Kidney glomerular epithelial cell (primary cell): Measurements from ENCODE around the gene ZNF469.

Experiments
- DNase-seq: peaks from one replicate; lab custom pipeline; 2025; lab: John Stamatoyannopoulos, UW

Gene ZNF469

DNA sequence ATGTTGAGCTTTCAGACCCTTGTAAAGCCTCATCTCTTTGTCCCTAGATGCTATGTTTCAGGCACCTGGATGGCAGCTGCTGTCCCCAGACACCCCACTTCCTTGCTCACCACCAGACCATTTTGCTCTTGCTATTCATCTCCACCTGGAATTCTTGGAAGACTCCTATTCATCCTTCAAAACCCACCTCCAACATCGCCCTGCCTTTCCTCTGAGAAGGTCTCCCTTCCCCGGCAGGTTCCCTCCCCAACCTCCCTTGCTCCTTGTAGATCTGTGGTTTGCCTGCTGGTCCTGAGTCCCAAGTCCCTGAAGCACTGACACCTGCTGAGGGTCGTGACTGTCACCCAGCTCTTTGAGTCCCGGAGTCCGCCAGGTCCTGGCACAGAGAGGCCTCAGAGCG is 9.9 kb downstream of the ZNF469 start:
- no peak for DNase-seq

DNA sequence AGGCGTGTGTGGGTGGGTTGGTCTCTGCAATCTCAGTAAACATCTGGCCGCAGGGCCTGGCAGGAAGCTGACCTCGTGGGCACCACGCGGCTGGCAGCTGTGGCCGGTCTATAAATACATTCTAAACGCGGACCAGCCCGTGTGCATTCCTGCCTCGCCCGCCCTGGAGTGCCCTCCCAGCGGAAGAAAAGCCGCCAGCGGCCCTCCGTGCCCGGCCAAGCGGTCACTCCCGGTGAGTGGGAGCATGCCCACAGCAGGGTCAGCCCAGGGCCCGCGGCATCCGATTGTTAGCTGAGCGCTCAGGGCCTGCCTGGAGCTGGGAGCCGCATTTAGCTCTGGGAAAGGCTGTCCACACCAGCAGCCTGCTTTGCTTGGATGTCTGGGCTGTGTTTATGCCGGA is 10.3 kb downstream of the ZNF469 start:
- DNase-seq: no peak

DNA sequence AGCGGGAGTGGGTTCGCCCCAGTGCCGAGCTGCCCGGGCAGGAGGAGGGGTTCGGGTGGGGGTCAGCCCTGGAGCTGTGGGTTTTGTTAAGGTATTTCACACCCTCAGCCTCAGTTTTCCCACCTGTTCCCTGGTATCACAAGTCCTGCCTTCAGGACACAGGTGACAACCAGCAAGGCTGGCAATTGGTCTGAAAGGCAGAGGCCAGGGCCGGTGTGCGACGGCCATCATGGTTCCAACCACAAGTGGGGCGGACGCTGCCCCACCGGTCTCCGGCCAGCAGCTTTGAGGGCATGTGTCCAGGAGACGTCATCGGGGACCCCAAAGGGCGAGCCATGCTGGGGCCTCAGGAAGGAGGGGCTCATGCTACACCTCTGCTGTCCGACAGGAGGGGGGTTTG is 10.8 kb downstream of the ZNF469 start:
- no peak for DNase-seq

DNA sequence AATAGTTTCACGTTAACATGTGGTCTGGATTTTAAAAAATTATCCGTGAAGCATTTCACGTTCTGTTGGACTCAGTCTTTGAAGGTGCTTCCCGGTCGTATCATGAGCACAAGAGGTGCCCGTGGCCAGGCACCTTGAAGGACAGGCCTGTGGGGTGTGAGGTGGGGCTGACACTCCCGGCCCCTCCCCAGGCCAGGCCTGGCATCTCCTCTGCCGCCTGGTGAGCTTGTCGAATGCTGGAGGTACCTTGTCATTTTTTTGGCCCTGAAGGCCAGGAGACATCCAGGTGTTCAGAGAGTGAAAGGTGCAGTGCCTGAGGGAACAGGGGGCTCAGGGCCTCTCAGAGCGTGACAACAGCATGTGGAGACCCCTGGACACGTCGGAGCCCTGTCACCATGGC is 11.7 kb downstream of the ZNF469 start:
- DNase-seq: no peak

DNA sequence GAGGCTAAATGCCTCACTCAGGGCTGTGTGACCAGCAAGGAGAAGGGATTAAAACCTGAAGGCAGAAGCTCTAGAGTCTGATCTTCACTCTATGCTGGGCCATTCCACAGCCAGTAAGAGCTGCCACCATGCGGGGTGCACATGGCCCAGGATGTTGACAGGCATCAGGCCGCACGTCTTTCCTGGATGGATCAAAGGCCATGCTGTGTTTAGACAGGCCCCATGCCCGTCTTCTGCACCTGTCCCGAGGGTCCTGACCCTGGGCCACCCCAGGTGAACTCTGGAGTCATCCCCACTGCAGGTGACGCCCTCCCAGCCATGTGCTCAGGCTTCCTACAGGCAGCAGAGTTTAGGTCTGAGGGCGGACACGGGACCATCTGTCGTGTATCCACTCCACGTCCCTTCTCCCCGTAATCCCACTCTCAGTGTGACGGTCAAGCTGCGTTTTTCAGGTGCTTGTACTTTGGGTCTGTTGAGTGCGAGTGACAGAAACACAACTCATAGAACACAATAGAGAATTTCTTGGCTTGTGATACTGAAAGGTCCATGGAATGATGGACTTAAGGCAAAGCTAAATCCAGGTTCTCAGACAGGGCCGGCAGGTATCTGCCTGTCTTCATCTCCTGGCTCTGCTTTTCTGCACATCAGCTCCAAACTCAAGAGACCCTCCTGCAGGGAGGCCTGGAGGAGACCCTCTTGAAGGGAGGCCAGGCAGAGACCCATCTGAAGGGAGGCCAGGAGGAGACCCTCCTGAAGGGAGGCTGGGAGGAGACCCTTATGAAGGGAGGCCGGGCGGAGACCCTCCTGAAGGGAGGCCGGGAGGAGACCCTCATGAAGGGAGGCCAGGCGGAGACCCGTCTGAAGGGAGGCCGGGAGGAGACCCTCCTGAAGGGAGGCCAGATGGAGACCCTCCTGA is 13.2 kb downstream of the ZNF469 start:
- no peak for DNase-seq

DNA sequence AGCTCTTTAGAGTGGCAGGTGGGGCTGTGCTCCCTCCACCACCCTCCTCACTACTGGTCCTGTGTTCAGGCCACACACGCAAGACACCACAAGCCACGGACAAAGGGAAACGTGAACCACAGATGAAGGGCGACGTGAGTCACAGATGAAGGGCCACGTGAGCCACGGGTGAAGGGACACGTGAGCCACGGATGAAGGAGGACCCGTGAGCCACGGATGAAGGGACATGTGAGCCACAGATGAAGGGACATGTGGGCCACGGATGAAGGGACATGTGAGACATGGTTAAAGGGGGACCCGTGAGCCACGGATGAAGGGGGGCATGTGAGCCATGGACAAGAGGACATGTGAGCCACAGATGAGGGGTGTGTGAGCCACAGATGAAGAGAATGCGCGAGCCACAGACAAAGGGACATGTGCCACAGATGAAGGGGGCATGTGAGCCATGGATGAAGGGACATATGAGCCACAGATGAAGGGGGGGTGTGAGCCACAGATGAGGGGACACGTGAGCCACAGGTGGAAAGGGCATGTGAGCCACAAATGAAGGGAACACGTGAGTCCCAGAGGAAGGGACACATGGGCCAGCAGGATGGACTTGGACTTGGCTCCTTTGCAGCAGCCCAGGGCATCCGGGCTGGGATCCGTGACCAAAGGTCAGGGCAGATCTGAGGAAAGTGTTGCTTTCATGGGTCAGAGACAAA is 15.6 kb downstream of the ZNF469 start:
- DNase-seq: no peak

DNA sequence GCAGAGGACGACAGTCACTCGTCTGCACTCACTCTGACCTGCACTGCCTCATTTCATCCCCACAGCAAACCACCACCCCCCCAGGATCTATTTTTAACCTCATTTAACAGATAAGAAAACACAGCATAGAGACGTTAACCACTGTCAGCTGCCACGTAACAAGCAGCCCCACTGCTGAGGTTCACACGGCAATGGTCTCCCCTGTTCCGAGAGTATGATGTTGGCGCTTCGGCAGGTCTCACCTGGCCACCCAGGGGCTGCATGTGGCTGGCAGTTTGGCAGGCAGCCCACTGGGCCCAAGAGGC is 16.1 kb downstream of the ZNF469 start:
- no peak for DNase-seq

DNA sequence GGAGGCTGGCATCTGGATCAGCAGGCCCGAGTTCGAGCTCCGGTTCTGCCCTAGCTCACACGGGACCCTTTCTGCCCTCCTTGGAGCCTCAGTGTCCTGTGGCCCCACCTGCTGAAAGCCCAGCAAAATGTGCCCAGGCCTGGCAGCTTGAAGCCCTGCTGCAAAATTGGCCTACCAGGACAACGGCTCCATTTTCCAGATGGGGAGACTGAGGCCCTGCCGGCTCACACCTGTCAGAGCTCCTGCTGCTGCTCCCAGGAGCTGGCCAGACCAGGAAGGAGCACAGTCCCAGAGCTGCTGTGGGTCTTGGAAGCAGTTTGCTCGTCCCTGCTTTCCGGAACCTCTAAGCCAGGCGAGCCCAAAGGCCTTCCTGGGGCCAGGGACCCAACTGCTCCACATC is 17.4 kb downstream of the ZNF469 start:
- no peak for DNase-seq

DNA sequence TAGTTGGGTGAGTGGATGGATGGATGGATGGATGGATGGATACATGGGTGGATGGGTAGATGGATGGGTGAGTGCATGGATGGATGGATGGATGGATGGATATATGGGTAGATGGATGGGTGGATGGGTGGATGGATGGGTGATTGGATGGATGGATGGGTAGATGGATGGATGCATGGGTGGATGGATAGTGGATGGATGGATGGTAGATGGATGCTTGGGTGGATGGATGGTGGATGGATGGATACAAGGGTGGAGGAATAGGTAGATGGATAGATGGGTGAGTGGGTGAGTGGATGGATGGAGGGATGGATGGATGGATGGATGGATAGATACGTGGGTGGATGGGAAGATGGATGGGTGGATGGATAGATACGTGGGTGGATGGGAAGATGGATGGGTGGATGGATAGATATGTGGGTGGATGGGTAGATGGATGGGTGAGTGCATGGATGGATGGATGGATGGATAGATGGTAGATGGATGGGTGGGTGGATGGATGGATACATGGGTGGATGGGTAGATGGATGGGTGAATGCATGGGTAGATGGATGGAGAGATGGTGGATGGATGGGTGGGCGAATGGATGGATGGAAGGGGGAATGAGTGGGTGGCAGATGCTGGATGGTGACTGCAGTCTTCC is 19.0 kb downstream of the ZNF469 start:
- no peak for DNase-seq

DNA sequence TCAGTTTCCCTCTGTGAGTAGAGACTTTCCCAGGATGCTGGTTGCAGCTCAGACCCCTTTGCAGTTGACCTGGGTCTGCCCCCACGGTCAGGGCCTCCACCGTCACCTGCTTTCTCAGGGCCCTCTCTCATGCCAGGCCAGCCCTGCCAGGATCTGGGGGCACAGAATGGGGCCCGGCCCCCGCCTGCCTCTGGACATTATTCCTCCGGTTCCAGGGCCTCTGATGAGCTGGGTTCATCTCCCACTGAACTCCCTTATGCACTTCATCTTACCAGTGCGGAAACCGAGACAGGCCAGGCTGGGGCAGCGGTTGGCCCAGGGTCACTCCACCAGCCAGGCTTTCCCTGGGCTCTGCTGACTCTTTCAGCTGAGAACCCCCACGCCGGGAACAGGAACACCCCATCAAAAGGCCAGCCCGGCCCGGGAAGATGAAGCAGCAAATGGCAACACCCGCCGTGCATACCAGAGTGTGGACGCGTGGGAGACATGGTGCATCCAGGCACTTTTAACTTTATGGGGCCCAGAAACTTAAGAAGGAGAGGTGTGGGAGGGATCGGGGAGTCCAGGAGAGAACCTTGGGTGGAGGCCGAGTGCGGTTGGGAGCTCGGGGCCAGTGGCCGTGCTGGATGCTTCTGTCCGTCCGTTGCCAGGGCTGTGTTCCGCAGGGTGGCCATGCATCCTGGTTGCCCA is 19.9 kb downstream of the ZNF469 start:
- no peak for DNase-seq

DNA sequence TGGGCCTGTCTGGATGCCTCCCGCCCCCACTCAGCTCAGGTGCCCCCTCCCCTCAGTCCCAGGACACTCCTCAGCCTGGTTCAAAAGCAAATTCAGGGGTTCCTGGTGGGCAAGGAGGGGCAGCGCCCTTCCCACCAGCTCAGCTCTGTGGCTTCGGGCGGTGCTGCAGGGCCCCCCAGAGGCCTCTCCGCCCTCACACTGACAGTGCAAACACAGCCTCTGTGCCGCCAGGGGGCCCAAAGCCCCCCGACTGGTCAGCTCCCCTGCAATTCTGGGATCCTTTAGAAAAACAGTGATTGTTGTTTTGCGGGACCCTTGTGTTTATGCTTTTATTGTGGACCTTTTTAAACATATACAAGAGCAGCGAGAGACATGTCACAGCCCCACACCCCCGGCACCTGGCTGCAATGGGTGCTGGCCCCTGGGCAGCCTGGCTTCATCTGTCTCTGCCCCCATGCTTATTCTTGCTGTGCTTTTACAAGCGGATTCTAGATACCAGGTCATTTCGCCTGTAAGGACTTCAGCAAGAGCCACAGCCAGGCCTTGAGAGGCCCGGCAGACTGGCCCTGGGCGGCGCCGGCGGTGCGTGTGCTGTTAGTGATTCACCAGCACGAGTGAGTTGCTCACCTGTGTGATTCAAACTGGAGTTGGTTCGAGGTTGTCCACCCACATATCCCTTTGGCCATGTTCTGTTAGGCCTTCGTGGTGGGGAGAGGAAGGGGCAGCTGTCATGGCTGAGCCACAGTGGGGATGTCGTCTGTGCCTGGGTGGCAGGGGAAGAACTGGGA is 21.2 kb downstream of the ZNF469 start:
- peak; percentile 11 for DNase-seq

DNA sequence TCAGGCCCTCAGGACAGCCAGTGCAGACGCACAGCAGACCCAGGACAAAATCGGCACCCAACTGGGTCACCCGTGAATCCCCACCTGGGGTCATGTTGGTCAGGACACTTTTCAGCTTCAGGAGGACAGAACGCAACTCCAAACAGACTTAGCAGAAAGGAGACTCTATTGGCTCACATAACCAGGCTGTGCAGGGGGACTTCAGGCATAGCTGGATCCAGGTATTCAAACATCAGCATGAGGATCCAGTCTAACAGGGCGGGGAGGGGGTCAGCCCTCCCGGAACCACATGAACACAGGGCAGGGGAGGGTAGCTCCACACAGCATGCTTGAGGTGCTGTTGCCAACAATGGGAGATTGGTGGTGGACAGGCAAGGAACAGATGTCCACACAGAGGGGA is 22.0 kb downstream of the ZNF469 start:
- DNase-seq: no peak

DNA sequence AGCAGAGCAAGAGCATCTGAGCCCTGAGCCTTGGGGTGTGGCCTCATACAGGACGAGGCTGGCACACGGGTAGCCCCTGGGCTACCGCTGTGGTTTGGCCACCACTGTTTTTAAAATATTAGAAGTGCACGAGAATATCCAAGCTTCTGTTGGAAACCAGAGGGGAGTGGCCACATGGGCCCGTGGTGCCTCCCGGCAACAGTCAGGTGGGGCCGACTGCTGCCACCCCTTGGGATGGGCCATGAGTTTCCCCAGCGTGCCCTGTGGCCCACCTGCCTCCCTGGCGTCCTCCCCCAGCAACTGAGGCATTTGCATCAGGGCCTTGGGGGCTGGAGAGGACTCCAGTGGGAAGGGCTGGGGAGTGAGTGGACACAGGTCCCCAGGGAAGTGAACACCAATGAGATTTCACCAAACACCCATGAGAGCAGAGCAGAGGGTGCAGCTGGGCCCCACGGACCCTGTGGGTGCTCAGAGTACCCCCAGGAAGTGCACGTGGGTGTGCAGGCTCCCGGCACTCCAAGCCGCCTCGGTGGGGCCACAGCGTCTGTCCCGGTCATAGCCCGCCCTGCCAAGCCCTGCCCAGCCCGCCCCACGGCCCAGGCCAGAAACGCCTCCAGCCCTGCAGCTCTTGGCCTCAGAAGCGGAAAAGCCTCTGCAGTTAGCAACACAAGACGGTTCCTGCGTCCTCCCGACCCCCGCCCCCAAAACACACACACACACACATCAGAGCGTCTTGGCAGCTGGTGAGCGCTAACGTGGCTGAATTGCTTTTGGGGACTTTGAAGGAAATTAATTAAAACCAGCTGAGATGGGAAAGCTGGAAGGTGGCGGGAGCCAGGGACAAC is 22.7 kb downstream of the ZNF469 start:
- DNase-seq: no peak

DNA sequence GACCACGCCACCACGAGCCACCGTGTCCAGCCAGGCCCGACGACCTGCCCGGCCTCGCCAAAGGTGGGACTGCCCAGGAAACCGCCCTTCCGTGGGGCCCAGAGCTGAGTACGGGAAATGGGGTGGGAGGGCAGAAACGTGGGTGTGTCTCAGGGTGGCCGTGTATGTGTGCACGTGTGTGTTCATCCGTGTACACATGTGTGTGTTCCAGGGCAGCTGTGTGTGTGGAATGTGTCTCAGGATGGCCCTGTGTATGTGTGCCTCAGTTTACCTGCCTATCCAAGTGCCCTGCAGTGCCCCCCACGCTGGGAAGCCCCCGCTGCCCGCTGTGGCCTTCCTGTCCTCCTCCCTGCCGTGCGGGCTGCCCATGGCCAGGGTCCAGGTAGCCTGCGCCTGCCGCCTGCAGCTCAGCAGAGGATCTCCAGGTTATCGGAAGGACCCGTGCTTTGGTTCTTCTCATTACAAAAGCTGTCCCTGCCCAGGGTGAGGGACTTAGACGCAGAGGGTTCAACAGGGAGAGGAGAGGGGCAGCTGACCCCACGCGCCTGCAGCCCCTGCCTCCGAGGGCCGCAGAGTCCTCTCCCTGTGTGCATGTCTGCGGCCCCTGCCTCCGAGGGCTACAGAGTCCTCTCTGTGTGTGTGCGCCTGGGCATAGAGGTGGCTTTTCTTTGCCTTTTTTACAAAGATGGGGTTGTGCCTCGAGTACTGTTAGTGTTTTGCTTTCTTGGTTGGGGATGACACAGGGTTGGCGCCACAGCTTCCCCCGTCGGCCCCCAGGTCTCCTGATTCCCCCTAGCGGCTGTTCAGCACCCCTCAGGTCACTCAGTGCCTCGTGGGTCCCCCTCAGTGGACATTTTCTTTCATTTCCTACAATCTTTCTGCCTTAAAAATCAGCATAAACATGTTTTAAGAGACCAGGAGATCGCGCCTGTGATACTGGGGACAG is 23.6 kb downstream of the ZNF469 start:
- DNase-seq: no peak

DNA sequence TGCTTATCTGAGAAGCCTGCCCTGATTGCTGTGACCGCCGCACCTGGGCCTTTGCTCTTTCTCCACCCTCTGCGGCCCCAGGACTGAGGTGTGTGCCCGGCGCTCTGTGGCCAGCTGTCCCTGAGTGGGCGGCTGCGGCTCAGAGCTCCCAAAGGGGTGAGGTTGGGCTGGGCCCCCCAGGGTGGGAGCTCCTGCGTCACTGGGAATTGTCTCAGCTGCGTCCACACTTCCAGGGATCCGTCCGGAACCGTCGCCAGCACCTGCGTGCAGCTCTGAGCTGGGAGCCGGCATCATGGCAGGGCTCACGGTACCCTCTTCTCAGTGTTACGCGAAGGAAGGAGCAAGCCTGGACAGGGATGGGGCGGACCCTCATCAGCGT is 24.3 kb downstream of the ZNF469 start:
- no peak for DNase-seq

DNA sequence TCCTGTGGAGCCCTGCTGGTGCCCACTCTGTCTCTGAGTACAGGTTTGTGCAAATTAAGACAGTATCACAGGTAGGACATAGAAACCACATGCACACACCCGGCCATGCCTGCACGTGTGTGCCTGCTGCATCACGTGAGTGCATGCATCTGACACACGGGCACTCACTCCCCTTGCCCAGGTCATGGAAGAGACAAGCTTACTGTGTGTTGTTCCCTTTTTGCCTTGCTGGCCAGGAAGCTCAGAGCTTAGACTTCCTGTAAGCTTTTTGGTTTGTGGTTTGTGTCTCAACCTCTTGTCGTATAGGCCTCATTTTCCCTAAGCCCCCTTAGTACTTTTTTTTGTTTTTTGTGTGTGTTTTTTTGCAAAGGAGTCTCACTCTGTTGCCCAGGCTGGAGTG is 25.0 kb downstream of the ZNF469 start:
- no peak for DNase-seq

DNA sequence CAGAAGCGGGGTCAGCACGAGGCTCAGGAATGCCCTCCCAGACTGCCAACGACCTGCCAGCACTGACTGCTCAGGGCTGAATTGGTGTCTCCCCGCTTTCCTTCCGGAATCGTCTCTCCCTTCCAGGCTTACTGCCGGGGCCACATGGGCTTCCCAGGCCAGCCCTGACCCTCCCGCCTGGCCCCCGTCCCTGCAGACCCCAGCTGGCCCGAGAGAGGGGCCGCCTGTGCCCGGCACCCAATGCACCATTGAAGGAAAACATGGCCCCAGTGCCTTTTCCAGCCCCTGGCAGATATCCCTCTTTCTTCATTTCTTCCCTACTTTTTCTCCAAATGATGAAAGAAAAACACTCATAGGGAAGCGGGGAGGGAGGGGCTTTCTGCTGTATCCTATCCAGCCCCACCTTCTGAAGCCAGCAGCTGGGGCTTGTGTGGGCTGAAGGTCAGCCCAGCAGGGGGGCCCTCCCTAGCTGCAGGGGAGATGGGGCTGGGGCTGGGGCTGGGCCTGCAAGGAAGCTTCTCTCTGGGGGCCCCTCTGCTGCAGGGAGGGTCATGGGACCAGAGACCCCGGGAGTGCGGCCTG is 25.9 kb downstream of the ZNF469 start:
- DNase-seq: no peak

DNA sequence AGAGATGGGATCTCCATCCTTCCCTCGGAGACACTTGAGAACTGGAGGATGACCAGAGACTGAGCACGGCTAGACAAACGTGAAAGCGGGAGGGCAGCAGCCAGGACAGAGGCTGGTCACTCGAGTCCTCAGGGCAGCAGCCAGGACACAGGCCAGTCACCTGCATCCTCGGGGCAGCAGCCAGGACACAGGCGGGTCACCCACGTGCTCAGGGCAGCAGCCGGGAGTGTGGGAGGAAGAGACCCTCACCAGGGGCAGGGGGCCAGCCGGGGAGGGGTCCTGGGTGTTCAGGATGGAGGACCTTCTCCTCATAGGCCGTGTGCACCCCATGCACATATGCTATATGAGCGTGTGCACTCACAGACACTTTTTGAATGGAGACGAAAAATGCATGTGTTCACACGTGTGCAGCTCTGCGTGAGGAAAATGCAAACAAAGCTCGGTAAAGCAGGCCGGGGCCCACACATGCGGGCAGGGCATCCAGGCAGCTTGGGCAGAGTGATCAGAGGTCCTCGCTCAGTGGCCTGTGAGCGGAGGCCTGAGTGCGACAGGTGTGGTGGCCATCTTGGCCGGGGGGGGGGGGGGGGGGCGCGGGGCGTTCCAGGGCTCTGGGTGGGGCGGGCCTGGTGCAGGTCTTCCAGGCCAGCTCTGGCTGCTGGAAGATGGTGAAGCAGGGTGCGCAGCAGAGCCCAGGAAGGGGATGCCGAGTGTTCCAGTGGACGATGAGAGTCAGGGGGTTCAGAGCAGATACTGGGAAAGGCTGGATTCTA is 26.7 kb downstream of the ZNF469 start:
- no peak for DNase-seq
